IMR-90 (cell line): ENCODE results near the gene OCSTAMP. TPM values are rescaled to one million over a fixed set of nuclear protein-coding genes. Genes with fewer than 3 reads are reported as not detected.

ENCODE experiments used
- ATAC-seq: fragments of 200-7000 bp; cut with Tn5 transposase; 2 replicates; pipeline ENCODE4 v1.9.1; 2020; ENCODE audit warnings: low read depth, mild to moderate bottlenecking, moderate library complexity
- BruUV-seq: library from RNA; stranded (reverse); fragments of 400-500 nt; replicated peaks from 2 replicates; lab custom pipeline; 2021; lab: Mats Ljungman, UMichigan
- CTCF ChIA-PET: fragments of 300-600 bp; formaldehyde crosslinking; extraction: SDS; loops from one replicate; lab custom pipeline; 2021; ENCODE audit warnings: antibody characterized with exemption; lab: Yijun Ruan, JAX
- POLR2A ChIA-PET: fragments of 300-600 bp; sonication (Branson Sonifier 250); formaldehyde crosslinking; loops from one replicate; lab custom pipeline; 2022; ENCODE audit warnings: antibody characterized with exemption; ENCODE audit not compliant: unreplicated experiment; lab: Charles Lee
- DNase-seq: peaks from one replicate; pipeline ENCODE4 v3.0.0; 2013
- H2AFZ ChIP-seq: replicated peaks from 2 replicates; pipeline ENCODE3; 2013; ENCODE audit warnings: low read length, mild to moderate bottlenecking; ENCODE audit not compliant: poor library complexity
- H2AK5ac ChIP-seq: 2 replicates; pipeline ENCODE4 v1.6.1; 2013; ENCODE audit warnings: low read depth, low read length, inconsistent platforms
- H2AK9ac ChIP-seq: replicated peaks from 2 replicates; pipeline ENCODE3; 2013; ENCODE audit warnings: mild to moderate bottlenecking, low read depth, low read length, moderate library complexity; ENCODE audit not compliant: poor library complexity
- H2BK120ac ChIP-seq: 2 replicates; pipeline ENCODE4 v1.6.1; 2013; ENCODE audit warnings: low read depth, low read length, inconsistent platforms
- H2BK15ac ChIP-seq: 3 replicates; pipeline ENCODE4 v1.6.1; 2013; ENCODE audit warnings: low read depth, low read length, inconsistent platforms
- H2BK20ac ChIP-seq: 2 replicates; pipeline ENCODE4 v1.6.1; 2013; ENCODE audit warnings: low read depth, mild to moderate bottlenecking, inconsistent platforms, low read length, moderate library complexity
- H2BK5ac ChIP-seq: 2 replicates; pipeline ENCODE4 v1.6.1; 2013; ENCODE audit warnings: mild to moderate bottlenecking, low read depth, low read length, inconsistent platforms; ENCODE audit not compliant: poor library complexity, severe bottlenecking
- H3K14ac ChIP-seq: replicated peaks from 2 replicates; pipeline ENCODE4 v1.6.1; 2013; ENCODE audit warnings: low read depth, low read length, inconsistent platforms
- H3K18ac ChIP-seq: 2 replicates; pipeline ENCODE4 v1.6.1; 2013; ENCODE audit warnings: low read depth, low read length, control low read depth
- H3K23ac ChIP-seq: 2 replicates; pipeline ENCODE4 v1.6.1; 2013; ENCODE audit warnings: low read depth, low read length, inconsistent platforms
- H3K27ac ChIP-seq: 2 replicates; pipeline ENCODE4 v1.5.1; 2013; ENCODE audit warnings: mild to moderate bottlenecking, control low read depth, low read length; ENCODE audit not compliant: insufficient read depth
- H3K27me3 ChIP-seq: 2 replicates; pipeline ENCODE4 v1.6.1; 2013; ENCODE audit warnings: low read length; ENCODE audit not compliant: control insufficient read depth, insufficient read depth
- H3K36me3 ChIP-seq: 2 replicates; pipeline ENCODE4 v1.6.1; 2013; ENCODE audit warnings: low read length, mixed read lengths; ENCODE audit not compliant: control insufficient read depth, insufficient read depth
- H3K4ac ChIP-seq: 2 replicates; pipeline ENCODE4 v1.6.1; 2013; ENCODE audit warnings: low read depth, low read length, inconsistent platforms
- H3K4me1 ChIP-seq: 2 replicates; pipeline ENCODE4 v1.6.1; 2013; ENCODE audit warnings: low read length, mixed read lengths; ENCODE audit not compliant: control insufficient read depth, insufficient read depth
- H3K4me2 ChIP-seq: 2 replicates; pipeline ENCODE4 v1.6.1; 2013; ENCODE audit warnings: low read depth, mild to moderate bottlenecking, control low read depth, low read length, moderate library complexity
- H3K4me3 ChIP-seq: 2 replicates; pipeline ENCODE4 v1.5.1; 2013; ENCODE audit warnings: low read depth, mild to moderate bottlenecking, control low read depth, low read length, moderate library complexity; ENCODE audit not compliant: insufficient read depth
- H3K56ac ChIP-seq: 2 replicates; pipeline ENCODE4 v1.6.1; 2013; ENCODE audit warnings: low read length, inconsistent platforms; ENCODE audit not compliant: insufficient read depth; ENCODE audit errors: extremely low read depth
- H3K79me1 ChIP-seq, 2 experiments: 2 replicates each; pipeline ENCODE4 v1.6.1; 2013; ENCODE audit warnings: low read length in 2 of 2, inconsistent platforms in 1 of 2, low read depth in 1 of 2
- H3K9ac ChIP-seq: 2 replicates; pipeline ENCODE4 v1.6.1; 2013; ENCODE audit warnings: low read depth, low read length, control low read depth
- H3K9me1 ChIP-seq: 2 replicates; pipeline ENCODE4 v1.6.1; 2013; ENCODE audit warnings: low read length, inconsistent platforms; ENCODE audit not compliant: insufficient read depth
- H3K9me3 ChIP-seq: 2 replicates; pipeline ENCODE4 v1.6.1; 2013; ENCODE audit warnings: low read length; ENCODE audit not compliant: control insufficient read depth, insufficient read depth
- H4K20me1 ChIP-seq: 2 replicates; pipeline ENCODE4 v1.6.1; 2013; ENCODE audit warnings: low read length, inconsistent platforms; ENCODE audit not compliant: insufficient read depth
- H4K5ac ChIP-seq: 2 replicates; pipeline ENCODE4 v1.6.1; 2013; ENCODE audit warnings: mild to moderate bottlenecking, low read depth, low read length, control low read depth
- H4K8ac ChIP-seq, 2 experiments: 2 replicates each; pipeline ENCODE4 v1.6.1; 2013; ENCODE audit warnings: low read depth in 2 of 2, low read length in 2 of 2, control low read depth in 1 of 2, inconsistent platforms in 1 of 2
- H4K91ac ChIP-seq: 2 replicates; pipeline ENCODE4 v1.6.1; 2013; ENCODE audit warnings: low read depth, low read length, inconsistent platforms; ENCODE audit not compliant: insufficient read depth
- BHLHE40 ChIP-seq: fragments of 150-350 bp; IDR thresholded peaks from 2 replicates; pipeline ENCODE4 v1.6.1; 2016; ENCODE audit warnings: mild to moderate bottlenecking, low read depth, low read length
- CHD1 ChIP-seq: IDR thresholded peaks from 2 replicates; pipeline ENCODE4 v1.6.1; 2012; ENCODE audit warnings: low read depth, low read length, improper control_type of control experiment
- ELK1 ChIP-seq: fragments of 150-350 bp; IDR thresholded peaks from 2 replicates; pipeline ENCODE4 v1.6.1; 2016; ENCODE audit warnings: low read depth, mild to moderate bottlenecking, low read length, moderate library complexity, borderline replicate concordance
- MAZ ChIP-seq: IDR thresholded peaks from 2 replicates; pipeline ENCODE4 v1.6.1; 2012; ENCODE audit warnings: low read depth, mild to moderate bottlenecking, low read length, improper control_type of control experiment, moderate library complexity, borderline replicate concordance
- RAD21 ChIP-seq: IDR thresholded peaks from 2 replicates; pipeline ENCODE4 v1.6.1; 2012; ENCODE audit warnings: low read length, improper control_type of control experiment
- WGBS, 2 experiments: methylation state at CpG; one replicate each; pipeline versions ENCODE4 v1.1.5 to v1.1.7; 2013; ENCODE audit warnings: missing lambda C conversion rate in 2 of 2; ENCODE audit not compliant: insufficient read length in 1 of 2; ENCODE audit errors: extremely low coverage in 2 of 2; 5-methylcytosine and 5-hydroxymethylcytosine counted together
- dilution Hi-C: fragments of 300-500 bp; cut with HindIII; formaldehyde crosslinking; loops from one replicate; pipeline ENCODE4 v1.14.3; 2018; ENCODE audit warnings: low sequenced_read_pairs; ENCODE audit not compliant: unreplicated experiment
- in situ Hi-C: fragments of 300-500 bp; cut with MboI; formaldehyde crosslinking; loops from 3 replicates; pipeline ENCODE4 v1.14.3; 2019; ENCODE audit warnings: low sequenced_read_pairs, inconsistent platforms, mixed read lengths
- intact Hi-C: fragments of 100-400 bp; cut with micrococcal nuclease; formaldehyde crosslinking; loops from 2 replicates; pipeline ENCODE4 v1.10.0; 2022
- polyA plus RNA-seq, 3 experiments: library from polyadenylated mRNA; depleted of rRNA; stranded (reverse); fragments of >200 nt; gene quantifications; 2 replicates each; pipeline ENCODE4 v1.2.3, GENCODE V29; 2012; ENCODE audit warnings: low replicate concordance in 1 of 3
- total RNA-seq: library from RNA; depleted of rRNA; stranded (reverse); fragments of >200 nt; gene quantifications from 2 replicates; pipeline ENCODE4 v1.2.3, GENCODE V29; 2012

Gene OCSTAMP
- total and polyA plus RNA-seq, 2 of the 4 experiments (the other 2 are of a cell fraction): not detected

GRCh38 chr20:46559001-46559400, 8.5 kb upstream of the OCSTAMP start:
- no peak for ATAC-seq
- peaks cover 3% of the 10 kb centered on the region; the same call in 1 of the 2 replicates for H3K4me1 ChIP-seq
- no peak overlapping the region for H2BK120ac ChIP-seq
- H3K4me2 ChIP-seq: no peak overlapping the region
- H2BK20ac ChIP-seq: no peak overlapping the region
- no peak overlapping the region for H3K4ac ChIP-seq
- no peaks in the 10 kb centered on the region for H4K20me1 ChIP-seq
- POLR2A ChIA-PET: no interaction called here
- H4K5ac ChIP-seq: no peak overlapping the region
- intact Hi-C loops: loop anchor here (5.0 kb wide), 1 partner anchor 123 kb away; no protein-coding TSS in a partner anchor
- no peak for DNase-seq
- no peaks in the 10 kb centered on the region for H3K9me3 ChIP-seq
- H4K8ac ChIP-seq: peak overlapping the region; percentile 61 to 80; a peak in 3 of 4 replicates
- no peak overlapping the region for H2BK15ac ChIP-seq
- H3K79me1 ChIP-seq: no peaks in the 10 kb centered on the region
- H3K27ac ChIP-seq: no peak overlapping the region
- H3K9me1 ChIP-seq: no peaks in the 10 kb centered on the region; the same call in 1 of the 2 replicates
- H3K56ac ChIP-seq: no peak overlapping the region
- dilution Hi-C loops: no loop called here
- H3K18ac ChIP-seq: no peak overlapping the region
- H3K23ac ChIP-seq: no peak overlapping the region
- no peak overlapping the region for H2AK9ac ChIP-seq
- H3K4me3 ChIP-seq: no peak overlapping the region
- peak overlapping the region; percentile 87 for H2AFZ ChIP-seq
- H4K91ac ChIP-seq: no peak overlapping the region
- CTCF ChIA-PET: no interaction called here
- peak overlapping the region; percentile 16; the same call in 1 of the 2 replicates for H3K14ac ChIP-seq
- H2BK5ac ChIP-seq: no peak overlapping the region
- no peaks in the 10 kb centered on the region for H3K36me3 ChIP-seq
- BruUV-seq: no TSS peak
- H3K9ac ChIP-seq: no peak overlapping the region
- H2AK5ac ChIP-seq: no peak overlapping the region
- no peaks in the 10 kb centered on the region; the same call in 1 of the 2 replicates for H3K27me3 ChIP-seq
- TF ChIP-seq MAZ: no peak
- TF ChIP-seq BHLHE40: no peak
- no peak for TF ChIP-seq RAD21
- no peak for TF ChIP-seq ELK1
- TF ChIP-seq CHD1: no peak
- WGBS, 2 experiments: 93% methylated on average over 3 of the region's 3 CpGs; no CpG with 5 or more reads in 1 of the 2 experiments
- in situ Hi-C loops: no loop called here
